HFFc6 (cell line): ENCODE measurements around the gene COL23A1. TPM values are rescaled to one million over a fixed set of nuclear protein-coding genes. Genes with fewer than 3 reads are reported as not detected.

Source experiments
- DNase-seq: peaks from one replicate; pipeline ENCODE4 v3.0.0-alpha.2; 2018
- H3K27ac Mint-ChIP-seq: 2 replicates; pipeline ENCODE4 v1.8.0; 2020; ENCODE audit warnings: mild to moderate bottlenecking, mixed read lengths
- H3K27me3 Mint-ChIP-seq: 2 replicates; pipeline ENCODE4 v1.8.0; 2021; ENCODE audit warnings: mild to moderate bottlenecking, moderate library complexity, mixed read lengths; ENCODE audit not compliant: insufficient read depth
- H3K36me3 Mint-ChIP-seq: 2 replicates; pipeline ENCODE4 v1.8.0; 2021; ENCODE audit warnings: low read depth, mixed read lengths
- H3K4me1 Mint-ChIP-seq: 2 replicates; pipeline ENCODE4 v1.8.0; 2020; ENCODE audit warnings: low read depth, mixed read lengths
- H3K4me3 Mint-ChIP-seq: 2 replicates; pipeline ENCODE4 v1.8.0; 2020; ENCODE audit warnings: mild to moderate bottlenecking, moderate library complexity, mixed read lengths
- H3K9me3 Mint-ChIP-seq: 2 replicates; pipeline ENCODE4 v1.8.0; 2020; ENCODE audit warnings: mild to moderate bottlenecking, mixed read lengths
- total RNA-seq, 6 experiments: library from RNA; stranded (reverse); fragmentation: NEBNext Ultra II Directional; extraction: Animal tissue kit (Norgen Biotek cat#: 25700); gene quantifications; 2 replicates in 1 of 6; 3 replicates in 5 of 6; pipeline ENCODE4 v1.2.3, GENCODE V29; 2021
- TF ChIP-seq, protein P1 (sequence below): fragments of 200-600 bp; sonication (generic); IDR thresholded peaks from 2 replicates; pipeline ENCODE4 v1.5.0; 2021; ENCODE audit warnings: antibody characterized with exemption, mild to moderate bottlenecking

COL23A1 gene
- total RNA-seq, 6 experiments from 2014 or later: not detected

DNA sequence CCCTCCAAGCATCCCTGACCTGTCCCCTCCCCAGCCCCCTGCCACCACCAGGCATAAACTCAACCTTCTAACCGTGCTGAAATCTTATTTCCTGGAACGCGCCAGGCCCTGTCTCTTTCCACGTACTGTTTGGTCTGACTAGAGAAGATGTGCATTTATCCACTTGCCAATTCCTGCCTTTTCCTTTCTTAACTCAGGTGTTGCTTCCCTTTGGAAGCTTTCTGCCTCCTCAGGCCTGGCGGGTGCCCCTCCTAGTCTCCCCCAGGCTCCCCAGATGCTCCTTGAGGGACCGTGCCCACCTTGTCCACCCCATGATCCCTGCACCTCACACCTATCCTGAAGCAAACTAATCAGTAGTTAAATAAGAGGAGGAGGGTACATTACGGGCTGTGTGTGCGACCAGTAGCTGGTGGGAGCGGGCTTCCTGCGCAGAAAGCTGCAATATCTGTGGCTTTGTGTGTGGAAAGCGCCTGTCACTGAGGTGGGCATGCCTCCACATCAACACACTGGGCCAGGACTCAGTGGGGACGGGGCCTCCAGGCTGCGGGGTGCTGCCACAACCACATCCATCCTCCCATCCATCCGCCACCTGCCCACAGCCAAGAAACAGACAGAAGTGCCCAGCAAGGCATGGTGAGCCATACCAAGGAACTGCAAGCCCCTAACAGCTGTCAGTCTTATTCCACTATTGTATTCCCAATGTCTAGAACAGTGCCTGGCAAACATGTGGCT is 73.5 kb downstream of the COL23A1 start:
- H3K36me3 Mint-ChIP-seq: peaks cover 16% of the 10 kb centered on the region

GRCh38 chr5:178515776-178516503 is 74.3 kb downstream of the COL23A1 start:
- Mint-ChIP-seq H3K27me3 (peaks cover 4% of the 10 kb centered on the region; the same call in 1 of the 2 replicates), H3K9me3 (peaks cover 59% of the 10 kb centered on the region), H3K4me1 (no peaks in the 10 kb centered on the region), H3K4me3 (no peak overlapping the region), H3K27ac (no peak overlapping the region), H3K36me3 (peaks cover 16% of the 10 kb centered on the region)
- no peak for DNase-seq
- TF ChIP-seq, protein P1, sequence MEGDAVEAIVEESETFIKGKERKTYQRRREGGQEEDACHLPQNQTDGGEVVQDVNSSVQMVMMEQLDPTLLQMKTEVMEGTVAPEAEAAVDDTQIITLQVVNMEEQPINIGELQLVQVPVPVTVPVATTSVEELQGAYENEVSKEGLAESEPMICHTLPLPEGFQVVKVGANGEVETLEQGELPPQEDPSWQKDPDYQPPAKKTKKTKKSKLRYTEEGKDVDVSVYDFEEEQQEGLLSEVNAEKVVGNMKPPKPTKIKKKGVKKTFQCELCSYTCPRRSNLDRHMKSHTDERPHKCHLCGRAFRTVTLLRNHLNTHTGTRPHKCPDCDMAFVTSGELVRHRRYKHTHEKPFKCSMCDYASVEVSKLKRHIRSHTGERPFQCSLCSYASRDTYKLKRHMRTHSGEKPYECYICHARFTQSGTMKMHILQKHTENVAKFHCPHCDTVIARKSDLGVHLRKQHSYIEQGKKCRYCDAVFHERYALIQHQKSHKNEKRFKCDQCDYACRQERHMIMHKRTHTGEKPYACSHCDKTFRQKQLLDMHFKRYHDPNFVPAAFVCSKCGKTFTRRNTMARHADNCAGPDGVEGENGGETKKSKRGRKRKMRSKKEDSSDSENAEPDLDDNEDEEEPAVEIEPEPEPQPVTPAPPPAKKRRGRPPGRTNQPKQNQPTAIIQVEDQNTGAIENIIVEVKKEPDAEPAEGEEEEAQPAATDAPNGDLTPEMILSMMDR: no peak

More for the DNA sequence above, 73.5 kb downstream of the COL23A1 start:
- TF ChIP-seq, protein P1: no peak
- no peak for DNase-seq
- peaks cover 4% of the 10 kb centered on the region; the same call in 1 of the 2 replicates for H3K27me3 Mint-ChIP-seq
- no peak overlapping the region for H3K27ac Mint-ChIP-seq
- H3K9me3 Mint-ChIP-seq: peaks cover 60% of the 10 kb centered on the region
- H3K4me3 Mint-ChIP-seq: no peak overlapping the region
- H3K4me1 Mint-ChIP-seq: no peaks in the 10 kb centered on the region

DNA sequence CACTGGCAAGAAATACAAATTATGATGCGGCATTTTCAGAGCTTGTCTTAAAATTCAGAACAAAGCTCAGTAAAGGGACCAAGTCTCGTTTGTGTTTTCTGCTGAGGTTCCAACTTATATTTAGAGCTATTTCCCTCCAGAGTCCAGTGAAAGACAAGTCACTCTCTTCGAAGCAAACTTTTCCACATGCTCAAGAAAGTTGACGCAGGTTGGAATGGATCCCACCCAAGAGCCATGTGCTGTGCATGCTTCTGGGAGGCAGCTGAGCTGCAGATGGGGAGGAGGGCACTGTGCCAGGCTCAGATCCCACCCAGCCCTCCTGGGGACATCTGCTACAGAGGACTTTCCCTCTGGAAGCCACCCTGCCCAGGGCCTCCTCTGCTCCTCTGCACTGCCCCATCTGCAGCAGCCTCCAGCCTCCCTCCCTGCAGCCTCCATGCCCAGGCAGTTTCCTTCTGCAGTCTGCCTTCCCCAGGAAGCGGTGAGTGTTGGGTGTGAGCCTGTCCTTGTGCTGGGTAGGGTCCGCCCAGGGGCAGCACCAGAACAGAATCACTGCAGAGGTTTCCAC is 75.3 kb downstream of the COL23A1 start:
- Mint-ChIP-seq H3K27me3 (peaks cover 4% of the 10 kb centered on the region; the same call in 1 of the 2 replicates), H3K4me1 (no peaks in the 10 kb centered on the region), H3K4me3 (no peak overlapping the region), H3K36me3 (peaks cover 15% of the 10 kb centered on the region), H3K27ac (no peak overlapping the region), H3K9me3 (peaks cover 57% of the 10 kb centered on the region)
- TF ChIP-seq, protein P1: no peak
- no peak for DNase-seq

DNA sequence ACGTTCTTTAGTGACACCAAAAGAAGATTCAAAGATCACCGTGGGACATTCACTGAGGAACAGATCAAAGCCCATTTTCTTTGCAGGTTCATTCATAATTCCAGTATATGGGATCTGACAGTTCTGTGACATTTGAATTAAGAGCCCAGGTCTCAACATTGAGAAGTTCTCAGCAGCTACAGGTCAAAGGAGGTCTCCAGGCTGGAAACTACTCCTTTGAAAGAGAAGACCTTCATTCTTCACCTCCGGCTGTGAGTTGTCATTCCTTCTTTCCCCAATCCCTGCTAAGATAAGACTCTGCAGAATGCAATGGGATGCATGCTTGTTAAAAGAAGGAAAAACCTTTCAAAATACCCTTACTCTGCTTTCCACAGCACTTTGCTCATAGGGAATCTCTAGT is 79.0 kb downstream of the COL23A1 start:
- no peaks in the 10 kb centered on the region for H3K4me1 Mint-ChIP-seq
- H3K27me3 Mint-ChIP-seq: peaks cover 4% of the 10 kb centered on the region; the same call in 1 of the 2 replicates
- H3K36me3 Mint-ChIP-seq: peaks cover 9% of the 10 kb centered on the region
- no peak overlapping the region for H3K4me3 Mint-ChIP-seq
- H3K27ac Mint-ChIP-seq: no peak overlapping the region
- DNase-seq: no peak
- peaks cover 51% of the 10 kb centered on the region for H3K9me3 Mint-ChIP-seq
- TF ChIP-seq, protein P1: no peak

- H3K4me3 Mint-ChIP-seq: no peak overlapping the region
- no peaks in the 10 kb centered on the region; the same call in 1 of the 2 replicates for H3K36me3 Mint-ChIP-seq
- H3K9me3 Mint-ChIP-seq: peaks cover 45% of the 10 kb centered on the region
- no peak for DNase-seq
- H3K27me3 Mint-ChIP-seq: no peaks in the 10 kb centered on the region; the same call in 1 of the 2 replicates
- H3K27ac Mint-ChIP-seq: no peak overlapping the region
- H3K4me1 Mint-ChIP-seq: no peaks in the 10 kb centered on the region
- TF ChIP-seq, protein P1: no peak
These were observed 80.6 kb downstream of the COL23A1 start for GRCh38 chr5:178509491-178510057.
